K562 (cell line): ENCODE results near the gene ZNF391. TPM values are rescaled to one million over a fixed set of nuclear protein-coding genes. Genes with fewer than 3 reads are reported as not detected.

Source experiments
- ATAC-seq: fragments of 200-7000 bp; cut with Tn5 transposase; 3 replicates; pipeline ENCODE4 v1.9.1; 2020; ENCODE audit warnings: moderate library complexity
- BruUV-seq: library from RNA; stranded (reverse); fragments of 400-500 nt; replicated peaks from 2 replicates; lab custom pipeline; 2021; lab: Mats Ljungman, UMichigan
- CTCF ChIA-PET: fragments of 300-600 bp; formaldehyde crosslinking; extraction: SDS; loops from one replicate; lab custom pipeline; 2021; ENCODE audit warnings: low intra/inter-chr PET ratio; lab: Yijun Ruan, JAX
- POLR2A ChIA-PET: fragments of 300-600, 350-650 bp; sonication (Branson Sonifier 250); formaldehyde crosslinking; extraction: SDS; loops from one replicate; lab custom pipeline; 2021; ENCODE audit warnings: antibody characterized with exemption, inconsistent platforms; lab: Yijun Ruan, JAX
- DNase-seq, 4 experiments: peaks; one replicate each; pipeline versions ENCODE4 v3.0.0 to v3.0.0-alpha.2; 2011 to 2018; ENCODE audit warnings: low spot score in 3 of 4, mixed read lengths in 3 of 4; ENCODE audit errors: extremely low read depth in 1 of 4
- FAIRE-seq: peaks from 2 replicates; lab custom pipeline; 2011; peaks lifted over from hg19 to GRCh38; lab: Jason Lieb, UNC
- H2AFZ ChIP-seq: 2 replicates; pipeline ENCODE4 v1.6.0; 2011; ENCODE audit warnings: low read depth, low read length, control low read depth, inconsistent platforms
- H3K27ac ChIP-seq: fragments of 200-600 bp; 3 replicates; pipeline ENCODE4 v1.8.0; 2011; ENCODE audit warnings: low read depth, mild to moderate bottlenecking, control low read depth, inconsistent platforms, low read length, moderate library complexity, mixed read lengths; ENCODE audit errors: extremely low read depth
- H3K27me3 ChIP-seq, 2 experiments: fragments of 300-600 bp in 1 of 2; 2 replicates in 1 of 2; 3 replicates in 1 of 2; pipeline versions ENCODE4 v1.6.0 to v1.8.0; 2011; ENCODE audit warnings: inconsistent platforms in 2 of 2, low read length in 2 of 2, mild to moderate bottlenecking in 1 of 2, mixed read lengths in 1 of 2, moderate library complexity in 1 of 2; ENCODE audit not compliant: control insufficient read depth in 2 of 2, insufficient read depth in 2 of 2
- H3K36me3 ChIP-seq: fragments of 300-600 bp; 3 replicates; pipeline ENCODE4 v1.8.0; 2011; ENCODE audit warnings: mild to moderate bottlenecking, low read length, inconsistent platforms; ENCODE audit not compliant: control insufficient read depth, insufficient read depth
- H3K4me1 ChIP-seq, 2 experiments: fragments of 200-600 bp in 1 of 2; replicated peaks in 1 of 2; 2 replicates in 1 of 2; 3 replicates in 1 of 2; pipeline versions ENCODE4 v1.5.1 to v1.8.0; 2011; ENCODE audit warnings: inconsistent platforms in 2 of 2, low read length in 2 of 2, mild to moderate bottlenecking in 1 of 2, mixed read lengths in 1 of 2, moderate library complexity in 1 of 2; ENCODE audit not compliant: control insufficient read depth in 2 of 2, insufficient read depth in 2 of 2
- H3K4me2 ChIP-seq: 2 replicates; pipeline ENCODE4 v1.6.1; 2011; ENCODE audit warnings: low read length, control low read depth, inconsistent platforms, mixed read lengths; ENCODE audit not compliant: insufficient read depth
- H3K4me3 ChIP-seq: fragments of 200-600 bp; sonication (generic), shearing (Covaris generic); 2 replicates; pipeline ENCODE4 v1.5.1; 2016; ENCODE audit warnings: control low read depth, inconsistent platforms
- H3K79me2 ChIP-seq: fragments of 200-600 bp; 3 replicates; pipeline ENCODE4 v1.8.0; 2011; ENCODE audit warnings: low read length, inconsistent platforms; ENCODE audit not compliant: control insufficient read depth, insufficient read depth
- H3K9ac ChIP-seq, 2 experiments: 2 replicates each; pipeline versions ENCODE4 v1.6.0 to v1.6.1; 2011; ENCODE audit warnings: low read depth in 2 of 2, low read length in 2 of 2, control low read depth in 1 of 2, inconsistent platforms in 1 of 2, mild to moderate bottlenecking in 1 of 2, mixed read lengths in 1 of 2; ENCODE audit not compliant: insufficient read depth in 1 of 2
- H3K9me1 ChIP-seq: one replicate; pipeline ENCODE4 v1.6.0; 2011; ENCODE audit warnings: inconsistent platforms, mild to moderate bottlenecking, low read length, moderate library complexity; ENCODE audit not compliant: control insufficient read depth, insufficient read depth
- H3K9me3 ChIP-seq: replicated peaks from 2 replicates; pipeline ENCODE4 v1.5.1; 2011; ENCODE audit warnings: low read depth, low read length, inconsistent platforms; ENCODE audit not compliant: control insufficient read depth, insufficient read depth
- H4K20me1 ChIP-seq: replicated peaks from 2 replicates; pipeline ENCODE4 v1.6.1; 2011; ENCODE audit warnings: low read length, inconsistent platforms, mixed read lengths; ENCODE audit not compliant: control insufficient read depth, insufficient read depth
- GTF2F1 ChIP-seq: IDR thresholded peaks from 2 replicates; pipeline ENCODE4 v1.6.1; 2011; ENCODE audit warnings: low read depth, low read length, improper control_type of control experiment
- MAX ChIP-seq: sonication (generic); formaldehyde crosslinking; IDR thresholded peaks from 2 replicates; pipeline ENCODE4 v1.9.0; 2022; ENCODE audit warnings: mild to moderate bottlenecking, missing genetic modification reagents
- NFE2L1 ChIP-seq: fragments of 450-650 bp; IDR thresholded peaks from 2 replicates; pipeline ENCODE4 v1.6.1; 2016; ENCODE audit warnings: missing genetic modification characterization, low read depth, mild to moderate bottlenecking, missing compliant biosample characterization, moderate library complexity, borderline replicate concordance
- SETDB1 ChIP-seq: IDR thresholded peaks from one replicate; pipeline ENCODE4 v1.6.1; 2012; ENCODE audit warnings: low read length, control low read depth, inconsistent platforms
- TEAD1 ChIP-seq, 2 experiments: fragments of 450-650 bp in 1 of 2; sonication (generic) in 1 of 2; formaldehyde crosslinking; IDR thresholded peaks; 2 replicates each; pipeline versions ENCODE4 v1.4.0 to v1.8.0; 2020 to 2022; ENCODE audit warnings: mild to moderate bottlenecking in 2 of 2, missing genetic modification reagents in 1 of 2
- ZC3H8 ChIP-seq: fragments of 450-650 bp; IDR thresholded peaks from 2 replicates; pipeline ENCODE4 v1.6.1; 2017
- ZKSCAN1 ChIP-seq: fragments of 150-350 bp; IDR thresholded peaks from 2 replicates; pipeline ENCODE4 v1.6.1; 2016; ENCODE audit warnings: low read depth, low read length
- ZNF23 ChIP-seq: fragments of 250-450 bp; sonication (Bioruptor Pico); IDR thresholded peaks from 2 replicates; pipeline ENCODE4 v1.4.0; 2020; ENCODE audit warnings: mild to moderate bottlenecking
- ZNF551 ChIP-seq: fragments of 250-450 bp; sonication (Bioruptor Pico); IDR thresholded peaks from 2 replicates; pipeline ENCODE4 v1.5.0; 2021; ENCODE audit warnings: mild to moderate bottlenecking, moderate library complexity
- WGBS: fragments of 100-300 bp; shearing (Covaris generic); methylation state at CpG from one replicate; pipeline ENCODE4 v1.1.6; 2016; ENCODE audit warnings: low coverage, mixed read lengths; ENCODE audit not compliant: insufficient coverage; ENCODE audit errors: missing lambda C conversion rate; 5-methylcytosine and 5-hydroxymethylcytosine counted together
- in situ Hi-C: fragments of 300-500 bp; cut with MboI; formaldehyde crosslinking; loops from 4 replicates; pipeline ENCODE4 v1.15.0; 2018; ENCODE audit warnings: inconsistent platforms, mixed read lengths
- intact Hi-C: fragments of 100-400 bp; cut with micrococcal nuclease; formaldehyde crosslinking; loops from 2 replicates; pipeline ENCODE4 v1.14.2; 2022
- polyA plus RNA-seq, 8 experiments: library from polyadenylated mRNA; depleted of rRNA in 4 of 8; stranded (reverse) in 5 of 8; unstranded in 3 of 8; fragments of >200 nt; fragmentation: Nextera tagmentation in 2 of 8; fragmentation: Illumina TruSeq in 1 of 8; extraction: Ambion mirVana in 2 of 8; extraction: Trizol in 1 of 8; gene quantifications; 2 replicates each; pipeline versions ENCODE4 v1.2.1 to v1.2.3, GENCODE V29; 2011 to 2014; ENCODE audit warnings: inconsistent platforms in 1 of 8, missing spikeins in 1 of 8
- total RNA-seq, 7 experiments: library from RNA; depleted of rRNA in 6 of 7; stranded (reverse); fragments of >200 nt in 6 of 7; fragmentation: Illumina TruSeq in 2 of 7; extraction: Trizol in 2 of 7; gene quantifications; 2 replicates each; pipeline versions ENCODE4 v1.2.1 to v1.2.3, GENCODE V29; 2011 to 2021; ENCODE audit warnings: low replicate concordance in 1 of 7
- TF ChIP-seq, protein P1 (sequence below): fragments of 250-450 bp; sonication (Bioruptor Pico); IDR thresholded peaks from 2 replicates; pipeline ENCODE4 v1.8.0; 2021; ENCODE audit warnings: moderate library complexity, mild to moderate bottlenecking, inconsistent platforms
- TF ChIP-seq, protein P2 (sequence below): fragments of 200-400 bp; formaldehyde crosslinking; IDR thresholded peaks from 2 replicates; pipeline ENCODE4 v1.6.1; 2017; ENCODE audit warnings: mild to moderate bottlenecking, low read depth, low read length, moderate library complexity
- TF ChIP-seq, protein P3 (sequence below), 2 experiments: fragments of 450-650 bp in 1 of 2; sonication (generic) in 1 of 2; formaldehyde crosslinking in 1 of 2; IDR thresholded peaks; 2 replicates each; pipeline versions ENCODE4 v1.7.1 to v1.9.0; 2016 to 2022; ENCODE audit warnings: inconsistent platforms in 1 of 2, mild to moderate bottlenecking in 1 of 2, missing genetic modification reagents in 1 of 2

The ZNF391 gene
- total and polyA plus RNA-seq, 9 of the 15 experiments (the other 6 are each of a cell fraction or from before 2014, with no cell fraction given), result 2.3 to 10.1 (median 5.8) TPM

GRCh38 chr6:27448456-27448855 lies 59.9 kb downstream of the ZNF391 start:
- Histone ChIP-seq H3K9me1 (no peaks in the 10 kb centered on the region), H4K20me1 (no peaks in the 10 kb centered on the region), H3K79me2 (no peaks in the 10 kb centered on the region), H2AFZ (no peak overlapping the region), H3K4me1 (no peaks in the 10 kb centered on the region), H3K27ac (no peak overlapping the region), H3K4me3 (no peak overlapping the region), H3K4me2 (no peak overlapping the region), H3K9ac (no peak overlapping the region), H3K36me3 (peaks cover 35% of the 10 kb centered on the region), H3K27me3 (no peaks in the 10 kb centered on the region), H3K9me3 (peaks cover 33% of the 10 kb centered on the region)
- ChIA-PET CTCF (no interaction called here), POLR2A (no interaction called here)
- FAIRE-seq, result no peak
- DNase-seq, result no peak
- ATAC-seq, result no peak
- WGBS, result 79% methylated on average over 1 of the region's 1 CpG
- intact Hi-C loops, result no loop called here
- BruUV-seq, result no TSS peak
- in situ Hi-C loops, result no loop called here
- TF ChIP-seq NFE2L1 (tag) (no peak), ZC3H8 (no peak), SETDB1 (no peak), MAX (CRISPR knock-in tag) (no peak), ZKSCAN1 (no peak), ZNF551 (CRISPR knock-in tag) (no peak), TEAD1 (CRISPR knock-in tag; IDR thresholded peaks at IDR 0.05) (no peak), GTF2F1 (no peak), ZNF23 (no peak)
- TF ChIP-seq, protein P1, sequence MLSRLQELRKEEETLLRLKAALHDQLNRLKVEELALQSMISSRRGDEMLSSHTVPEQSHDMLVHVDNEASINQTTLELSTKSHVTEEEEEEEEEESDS, result no peak
- TF ChIP-seq, protein P2, sequence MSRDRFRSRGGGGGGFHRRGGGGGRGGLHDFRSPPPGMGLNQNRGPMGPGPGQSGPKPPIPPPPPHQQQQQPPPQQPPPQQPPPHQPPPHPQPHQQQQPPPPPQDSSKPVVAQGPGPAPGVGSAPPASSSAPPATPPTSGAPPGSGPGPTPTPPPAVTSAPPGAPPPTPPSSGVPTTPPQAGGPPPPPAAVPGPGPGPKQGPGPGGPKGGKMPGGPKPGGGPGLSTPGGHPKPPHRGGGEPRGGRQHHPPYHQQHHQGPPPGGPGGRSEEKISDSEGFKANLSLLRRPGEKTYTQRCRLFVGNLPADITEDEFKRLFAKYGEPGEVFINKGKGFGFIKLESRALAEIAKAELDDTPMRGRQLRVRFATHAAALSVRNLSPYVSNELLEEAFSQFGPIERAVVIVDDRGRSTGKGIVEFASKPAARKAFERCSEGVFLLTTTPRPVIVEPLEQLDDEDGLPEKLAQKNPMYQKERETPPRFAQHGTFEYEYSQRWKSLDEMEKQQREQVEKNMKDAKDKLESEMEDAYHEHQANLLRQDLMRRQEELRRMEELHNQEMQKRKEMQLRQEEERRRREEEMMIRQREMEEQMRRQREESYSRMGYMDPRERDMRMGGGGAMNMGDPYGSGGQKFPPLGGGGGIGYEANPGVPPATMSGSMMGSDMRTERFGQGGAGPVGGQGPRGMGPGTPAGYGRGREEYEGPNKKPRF, result no peak
- TF ChIP-seq, protein P3, sequence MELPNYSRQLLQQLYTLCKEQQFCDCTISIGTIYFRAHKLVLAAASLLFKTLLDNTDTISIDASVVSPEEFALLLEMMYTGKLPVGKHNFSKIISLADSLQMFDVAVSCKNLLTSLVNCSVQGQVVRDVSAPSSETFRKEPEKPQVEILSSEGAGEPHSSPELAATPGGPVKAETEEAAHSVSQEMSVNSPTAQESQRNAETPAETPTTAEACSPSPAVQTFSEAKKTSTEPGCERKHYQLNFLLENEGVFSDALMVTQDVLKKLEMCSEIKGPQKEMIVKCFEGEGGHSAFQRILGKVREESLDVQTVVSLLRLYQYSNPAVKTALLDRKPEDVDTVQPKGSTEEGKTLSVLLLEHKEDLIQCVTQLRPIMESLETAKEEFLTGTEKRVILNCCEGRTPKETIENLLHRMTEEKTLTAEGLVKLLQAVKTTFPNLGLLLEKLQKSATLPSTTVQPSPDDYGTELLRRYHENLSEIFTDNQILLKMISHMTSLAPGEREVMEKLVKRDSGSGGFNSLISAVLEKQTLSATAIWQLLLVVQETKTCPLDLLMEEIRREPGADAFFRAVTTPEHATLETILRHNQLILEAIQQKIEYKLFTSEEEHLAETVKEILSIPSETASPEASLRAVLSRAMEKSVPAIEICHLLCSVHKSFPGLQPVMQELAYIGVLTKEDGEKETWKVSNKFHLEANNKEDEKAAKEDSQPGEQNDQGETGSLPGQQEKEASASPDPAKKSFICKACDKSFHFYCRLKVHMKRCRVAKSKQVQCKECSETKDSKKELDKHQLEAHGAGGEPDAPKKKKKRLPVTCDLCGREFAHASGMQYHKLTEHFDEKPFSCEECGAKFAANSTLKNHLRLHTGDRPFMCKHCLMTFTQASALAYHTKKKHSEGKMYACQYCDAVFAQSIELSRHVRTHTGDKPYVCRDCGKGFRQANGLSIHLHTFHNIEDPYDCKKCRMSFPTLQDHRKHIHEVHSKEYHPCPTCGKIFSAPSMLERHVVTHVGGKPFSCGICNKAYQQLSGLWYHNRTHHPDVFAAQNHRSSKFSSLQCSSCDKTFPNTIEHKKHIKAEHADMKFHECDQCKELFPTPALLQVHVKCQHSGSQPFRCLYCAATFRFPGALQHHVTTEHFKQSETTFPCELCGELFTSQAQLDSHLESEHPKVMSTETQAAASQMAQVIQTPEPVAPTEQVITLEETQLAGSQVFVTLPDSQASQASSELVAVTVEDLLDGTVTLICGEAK (IDR thresholded peaks at IDR 0.05), result no peak
- TF ChIP-seq, protein P3 (CRISPR knock-in tag; IDR thresholded peaks at IDR 0.05), result no peak
